Activated CD8-positive, alpha-beta T cell treated with anti-CD3 and anti-CD28 coated beads for 36 hours (primary cell): ENCODE results near the gene GNAZ. TPM values are rescaled to one million over a fixed set of nuclear protein-coding genes. Genes with fewer than 3 reads are reported as not detected.
"Not testable (repeated sequence)": the region's sequence is repeated elsewhere in the genome, so short reads cannot be mapped to it uniquely, and the experiment has no call there.

Experiments used
- ATAC-seq: fragments of 200-7000 bp; cut with Tn5 transposase; one replicate; pipeline ENCODE4 v1.10.0; 2021; ENCODE audit warnings: mild to moderate bottlenecking, moderate library complexity
- CTCF ChIA-PET: fragments of 350-600 bp; sonication (Branson Sonifier 250); formaldehyde crosslinking; loops from one replicate; lab custom pipeline; 2021; ENCODE audit warnings: antibody characterized with exemption; lab: Charles Lee
- POLR2A ChIA-PET: fragments of 350-600 bp; sonication (Branson Sonifier 250); formaldehyde crosslinking; loops from one replicate; lab custom pipeline; 2021; ENCODE audit warnings: antibody characterized with exemption; lab: Charles Lee
- DNase-seq: peaks from one replicate; pipeline ENCODE4 v3.0.0-alpha.2; 2020
- H3K27ac Mint-ChIP-seq: one replicate; pipeline ENCODE4 v1.8.0; 2021; ENCODE audit warnings: mild to moderate bottlenecking, mixed read lengths
- H3K27me3 Mint-ChIP-seq: one replicate; pipeline ENCODE4 v1.8.0; 2021; ENCODE audit warnings: mixed read lengths
- H3K36me3 Mint-ChIP-seq: one replicate; pipeline ENCODE4 v1.8.0; 2021; ENCODE audit warnings: low read depth, mixed read lengths
- H3K4me1 Mint-ChIP-seq: one replicate; pipeline ENCODE4 v1.8.0; 2021; ENCODE audit warnings: low read depth, mixed read lengths
- H3K4me3 Mint-ChIP-seq: one replicate; pipeline ENCODE4 v1.8.0; 2021; ENCODE audit warnings: mild to moderate bottlenecking, moderate library complexity, mixed read lengths
- H3K9me3 Mint-ChIP-seq: one replicate; pipeline ENCODE4 v1.8.0; 2021; ENCODE audit warnings: mixed read lengths
- intact Hi-C: fragments of 100-400 bp; cut with micrococcal nuclease; formaldehyde crosslinking; loops from one replicate; pipeline ENCODE4 v1.10.0; 2022
- total RNA-seq, 2 experiments: library from RNA; stranded (reverse); gene quantifications; one replicate each; pipeline ENCODE4 v1.2.3, GENCODE V29; 2021
- TF ChIP-seq, protein P1 (sequence below): fragments of 200-600 bp; IDR thresholded peaks from one replicate; pipeline ENCODE4 v1.8.0; 2022; ENCODE audit warnings: antibody characterized with exemption, mild to moderate bottlenecking

The GNAZ gene
- total RNA-seq, 2 experiments from 2014 or later, result 0.50 to 0.56 TPM

DNA sequence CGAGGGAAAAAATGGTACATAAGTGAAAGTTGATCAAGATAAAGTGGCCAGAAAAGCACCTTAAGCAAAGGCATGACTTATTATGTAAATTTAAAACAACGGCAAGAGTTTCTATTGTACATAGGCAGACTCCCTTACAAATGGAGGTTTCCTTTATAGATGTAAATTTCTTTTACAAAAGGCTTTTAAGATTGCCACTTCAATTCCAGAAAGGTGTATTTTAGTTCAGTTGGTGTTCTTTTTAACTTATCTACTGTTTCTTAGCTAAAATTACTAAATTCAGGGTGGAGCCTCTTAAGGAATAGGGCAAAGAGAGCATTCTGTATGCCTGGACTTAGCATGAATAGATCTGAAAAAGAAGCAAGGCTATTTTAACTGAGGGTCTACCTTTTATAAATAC, 24.9 kb upstream of the GNAZ start:
- ChIA-PET CTCF (interaction anchor here (0.7 kb wide), 1 partner anchor 244 kb away, joined by 3 read pairs; no protein-coding TSS in a partner anchor), POLR2A (interaction anchor here (0.6 kb wide), 1 partner anchor 81 kb away, joined by 3 read pairs; no protein-coding TSS in a partner anchor)
- peaks cover 2% of the 10 kb centered on the region for H3K4me1 Mint-ChIP-seq
- TF ChIP-seq, protein P1, sequence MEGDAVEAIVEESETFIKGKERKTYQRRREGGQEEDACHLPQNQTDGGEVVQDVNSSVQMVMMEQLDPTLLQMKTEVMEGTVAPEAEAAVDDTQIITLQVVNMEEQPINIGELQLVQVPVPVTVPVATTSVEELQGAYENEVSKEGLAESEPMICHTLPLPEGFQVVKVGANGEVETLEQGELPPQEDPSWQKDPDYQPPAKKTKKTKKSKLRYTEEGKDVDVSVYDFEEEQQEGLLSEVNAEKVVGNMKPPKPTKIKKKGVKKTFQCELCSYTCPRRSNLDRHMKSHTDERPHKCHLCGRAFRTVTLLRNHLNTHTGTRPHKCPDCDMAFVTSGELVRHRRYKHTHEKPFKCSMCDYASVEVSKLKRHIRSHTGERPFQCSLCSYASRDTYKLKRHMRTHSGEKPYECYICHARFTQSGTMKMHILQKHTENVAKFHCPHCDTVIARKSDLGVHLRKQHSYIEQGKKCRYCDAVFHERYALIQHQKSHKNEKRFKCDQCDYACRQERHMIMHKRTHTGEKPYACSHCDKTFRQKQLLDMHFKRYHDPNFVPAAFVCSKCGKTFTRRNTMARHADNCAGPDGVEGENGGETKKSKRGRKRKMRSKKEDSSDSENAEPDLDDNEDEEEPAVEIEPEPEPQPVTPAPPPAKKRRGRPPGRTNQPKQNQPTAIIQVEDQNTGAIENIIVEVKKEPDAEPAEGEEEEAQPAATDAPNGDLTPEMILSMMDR, result no peak
- peaks cover 4% of the 10 kb centered on the region for H3K9me3 Mint-ChIP-seq
- no peak overlapping the region for H3K27ac Mint-ChIP-seq
- H3K4me3 Mint-ChIP-seq, result no peak overlapping the region
- peaks cover 7% of the 10 kb centered on the region for H3K27me3 Mint-ChIP-seq
- no peak for ATAC-seq
- DNase-seq, result no peak
- H3K36me3 Mint-ChIP-seq, result peaks cover 4% of the 10 kb centered on the region
- intact Hi-C loops, result no loop called here

DNA sequence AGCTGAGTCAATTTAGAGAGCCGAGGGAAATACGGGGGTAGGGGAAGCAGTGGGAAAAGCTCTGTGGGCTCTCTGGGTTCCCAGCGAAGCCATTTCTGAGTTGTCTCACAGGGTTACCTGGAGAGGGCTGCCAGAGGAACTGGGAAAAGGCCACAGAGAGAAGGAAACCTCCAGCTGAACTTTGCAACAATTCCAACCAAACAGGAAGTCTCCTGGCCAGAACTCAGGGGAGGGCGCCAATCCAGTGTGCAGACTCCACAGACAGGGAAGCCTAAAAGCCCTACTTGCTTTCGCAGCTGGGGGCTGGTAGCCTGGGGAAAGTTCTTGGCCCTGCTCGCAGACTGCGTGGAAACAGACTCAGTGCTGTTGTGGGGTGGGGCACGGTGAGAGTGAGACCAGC, 23.1 kb upstream of the GNAZ start:
- ChIA-PET POLR2A (no interaction called here), CTCF (interaction anchor here (1.1 kb wide), 1 partner anchor 87 kb away, joined by 3 read pairs; no protein-coding TSS in a partner anchor)
- intact Hi-C loops, result no loop called here
- no peak overlapping the region for H3K4me3 Mint-ChIP-seq
- DNase-seq, result no peak
- TF ChIP-seq, protein P1, result no peak
- H3K27me3 Mint-ChIP-seq, result peaks cover 13% of the 10 kb centered on the region
- ATAC-seq, result no peak
- H3K27ac Mint-ChIP-seq, result no peak overlapping the region
- peaks cover 4% of the 10 kb centered on the region for H3K4me1 Mint-ChIP-seq
- peaks cover 4% of the 10 kb centered on the region for H3K9me3 Mint-ChIP-seq
- peaks cover 4% of the 10 kb centered on the region for H3K36me3 Mint-ChIP-seq

DNA sequence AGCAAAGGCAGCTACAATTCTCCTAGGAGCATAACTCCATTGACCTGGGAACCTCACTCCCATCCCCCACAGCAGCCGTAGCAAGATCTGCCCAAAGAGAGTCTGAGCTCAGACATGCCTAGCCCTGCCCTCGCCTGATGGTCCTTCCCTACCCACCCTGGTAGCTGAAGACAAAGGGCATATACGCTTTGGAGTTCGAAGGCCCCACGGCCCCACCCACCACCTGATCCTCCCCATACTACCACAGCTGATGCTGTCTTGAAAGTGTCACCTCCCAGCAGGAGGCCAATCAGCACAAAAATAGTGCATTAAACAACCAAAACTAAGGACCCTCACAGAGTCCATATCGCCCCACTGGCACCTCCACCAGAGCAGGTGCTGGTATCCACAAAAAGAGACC, 22.6 kb upstream of the GNAZ start:
- ATAC-seq (no peak), DNase-seq (no peak)
- peaks cover 13% of the 10 kb centered on the region for H3K27me3 Mint-ChIP-seq
- intact Hi-C loops, result no loop called here
- peaks cover 4% of the 10 kb centered on the region for H3K36me3 Mint-ChIP-seq
- no peak overlapping the region for H3K4me3 Mint-ChIP-seq
- CTCF ChIA-PET, result interaction anchor here (1.1 kb wide), 1 partner anchor 88 kb away, joined by 3 read pairs; no protein-coding TSS in a partner anchor
- peaks cover 4% of the 10 kb centered on the region for H3K9me3 Mint-ChIP-seq
- TF ChIP-seq, protein P1, result no peak
- POLR2A ChIA-PET, result no interaction called here
- no peak overlapping the region for H3K27ac Mint-ChIP-seq
- peaks cover 4% of the 10 kb centered on the region for H3K4me1 Mint-ChIP-seq

DNA sequence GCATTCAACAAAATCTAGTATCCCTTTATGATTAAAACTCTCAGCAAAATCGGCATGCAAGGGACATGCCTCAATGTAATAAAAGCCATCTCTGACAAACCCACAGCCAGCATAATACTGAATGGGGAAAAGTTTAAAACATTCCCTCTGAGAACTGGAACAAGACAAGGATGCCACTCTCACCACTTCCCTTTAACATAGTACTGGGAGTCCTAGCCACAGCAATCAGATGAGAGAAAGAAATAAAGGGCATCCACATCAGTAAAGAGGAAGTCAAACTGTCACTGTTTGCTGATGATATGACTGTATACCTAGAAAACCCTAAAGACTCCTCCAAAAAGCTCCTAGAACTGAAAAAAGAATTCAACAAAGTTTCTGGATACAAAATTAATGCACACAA, 19.8 kb upstream of the GNAZ start:
- ATAC-seq, intact Hi-C loops, H3K4me3 Mint-ChIP-seq, H3K36me3 Mint-ChIP-seq, DNase-seq, H3K4me1 Mint-ChIP-seq, H3K9me3 Mint-ChIP-seq, H3K27ac Mint-ChIP-seq: not testable (repeated sequence)
- CTCF ChIA-PET, result interaction anchor here (1.9 kb wide), 1 partner anchor 91 kb away, joined by 6 read pairs; no protein-coding TSS in a partner anchor
- POLR2A ChIA-PET, result interaction anchor here (0.6 kb wide), 1 partner anchor 1236 kb away, joined by 3 read pairs; no protein-coding TSS in a partner anchor
- peaks cover 13% of the 10 kb centered on the region for H3K27me3 Mint-ChIP-seq

- Mint-ChIP-seq H3K27ac (no peak overlapping the region), H3K4me3 (no peak overlapping the region), H3K36me3 (no peaks in the 10 kb centered on the region), H3K9me3 (peaks cover 3% of the 10 kb centered on the region), H3K27me3 (peaks cover 13% of the 10 kb centered on the region), H3K4me1 (peaks cover 6% of the 10 kb centered on the region)
- TF ChIP-seq, protein P1, result no peak
- intact Hi-C loops, result no loop called here
- ATAC-seq, result no peak
- ChIA-PET CTCF (no interaction called here), POLR2A (no interaction called here)
- DNase-seq, result no peak
These were observed 17.1 kb upstream of the GNAZ start for GRCh38 chr22:23053051-23053707.
